ENCODE data around the gene TCEANC2. TPM values are rescaled to one million over a fixed set of nuclear protein-coding genes. Genes with fewer than 3 reads are reported as not detected.
A peak's percentile ranks its signal among the peaks of the same experiment; 100 is the strongest.

TCEANC2 gene
- total RNA-seq, 1 donor from 2014 or later: 2.4 TPM

GRCh38 chr1:54077359-54077758 lies 24.0 kb downstream of the TCEANC2 start:
- no peaks in the 10 kb centered on the region for H3K27me3 ChIP-seq (ENCODE audit: control insufficient read depth, insufficient read depth, low read length)
- FAIRE-seq (no peak), DNase-seq (ENCODE audit: low read depth) (no peak)
- TF ChIP-seq, protein P1, sequence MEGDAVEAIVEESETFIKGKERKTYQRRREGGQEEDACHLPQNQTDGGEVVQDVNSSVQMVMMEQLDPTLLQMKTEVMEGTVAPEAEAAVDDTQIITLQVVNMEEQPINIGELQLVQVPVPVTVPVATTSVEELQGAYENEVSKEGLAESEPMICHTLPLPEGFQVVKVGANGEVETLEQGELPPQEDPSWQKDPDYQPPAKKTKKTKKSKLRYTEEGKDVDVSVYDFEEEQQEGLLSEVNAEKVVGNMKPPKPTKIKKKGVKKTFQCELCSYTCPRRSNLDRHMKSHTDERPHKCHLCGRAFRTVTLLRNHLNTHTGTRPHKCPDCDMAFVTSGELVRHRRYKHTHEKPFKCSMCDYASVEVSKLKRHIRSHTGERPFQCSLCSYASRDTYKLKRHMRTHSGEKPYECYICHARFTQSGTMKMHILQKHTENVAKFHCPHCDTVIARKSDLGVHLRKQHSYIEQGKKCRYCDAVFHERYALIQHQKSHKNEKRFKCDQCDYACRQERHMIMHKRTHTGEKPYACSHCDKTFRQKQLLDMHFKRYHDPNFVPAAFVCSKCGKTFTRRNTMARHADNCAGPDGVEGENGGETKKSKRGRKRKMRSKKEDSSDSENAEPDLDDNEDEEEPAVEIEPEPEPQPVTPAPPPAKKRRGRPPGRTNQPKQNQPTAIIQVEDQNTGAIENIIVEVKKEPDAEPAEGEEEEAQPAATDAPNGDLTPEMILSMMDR (IDR thresholded peaks at IDR 0.05; ENCODE audit: insufficient read depth, low read length, severe bottlenecking): no peak
- H3K4me3 ChIP-seq (ENCODE audit: low read depth, low read length): no peak overlapping the region
- no peaks in the 10 kb centered on the region for H3K36me3 ChIP-seq (ENCODE audit: control insufficient read depth, insufficient read depth, low read length)

DNA sequence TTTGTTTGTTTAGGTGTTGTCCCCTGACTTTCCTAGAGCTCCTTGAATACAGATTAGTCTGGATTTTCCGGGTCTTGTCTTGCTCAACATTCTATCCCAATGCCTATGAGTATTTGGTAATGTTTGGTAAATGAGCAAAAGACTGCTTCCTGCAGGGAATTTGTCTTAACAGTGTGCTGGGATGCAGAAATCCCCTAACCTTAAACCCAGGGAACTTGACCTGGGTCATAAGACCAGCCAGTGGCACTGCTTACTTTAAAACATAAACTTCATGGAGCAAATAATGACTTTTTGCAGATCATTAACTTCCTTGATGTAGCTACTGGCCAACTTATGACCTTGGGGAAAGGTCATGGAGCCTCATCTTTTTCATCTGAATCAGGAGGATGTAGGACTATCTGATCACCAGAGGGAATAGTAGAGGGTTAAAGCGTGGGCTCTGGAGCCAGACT lies 27.2 kb downstream of the TCEANC2 start:
- TF ChIP-seq, protein P1 (IDR thresholded peaks at IDR 0.05; ENCODE audit: insufficient read depth, low read length, severe bottlenecking): no peak
- DNase-seq (ENCODE audit: low read depth) (peak; percentile 3), FAIRE-seq (no peak)
- Histone ChIP-seq H3K27me3 (ENCODE audit: control insufficient read depth, insufficient read depth, low read length) (no peaks in the 10 kb centered on the region), H3K36me3 (ENCODE audit: control insufficient read depth, insufficient read depth, low read length) (no peaks in the 10 kb centered on the region), H3K4me3 (ENCODE audit: low read depth, low read length) (no peak overlapping the region)

DNA sequence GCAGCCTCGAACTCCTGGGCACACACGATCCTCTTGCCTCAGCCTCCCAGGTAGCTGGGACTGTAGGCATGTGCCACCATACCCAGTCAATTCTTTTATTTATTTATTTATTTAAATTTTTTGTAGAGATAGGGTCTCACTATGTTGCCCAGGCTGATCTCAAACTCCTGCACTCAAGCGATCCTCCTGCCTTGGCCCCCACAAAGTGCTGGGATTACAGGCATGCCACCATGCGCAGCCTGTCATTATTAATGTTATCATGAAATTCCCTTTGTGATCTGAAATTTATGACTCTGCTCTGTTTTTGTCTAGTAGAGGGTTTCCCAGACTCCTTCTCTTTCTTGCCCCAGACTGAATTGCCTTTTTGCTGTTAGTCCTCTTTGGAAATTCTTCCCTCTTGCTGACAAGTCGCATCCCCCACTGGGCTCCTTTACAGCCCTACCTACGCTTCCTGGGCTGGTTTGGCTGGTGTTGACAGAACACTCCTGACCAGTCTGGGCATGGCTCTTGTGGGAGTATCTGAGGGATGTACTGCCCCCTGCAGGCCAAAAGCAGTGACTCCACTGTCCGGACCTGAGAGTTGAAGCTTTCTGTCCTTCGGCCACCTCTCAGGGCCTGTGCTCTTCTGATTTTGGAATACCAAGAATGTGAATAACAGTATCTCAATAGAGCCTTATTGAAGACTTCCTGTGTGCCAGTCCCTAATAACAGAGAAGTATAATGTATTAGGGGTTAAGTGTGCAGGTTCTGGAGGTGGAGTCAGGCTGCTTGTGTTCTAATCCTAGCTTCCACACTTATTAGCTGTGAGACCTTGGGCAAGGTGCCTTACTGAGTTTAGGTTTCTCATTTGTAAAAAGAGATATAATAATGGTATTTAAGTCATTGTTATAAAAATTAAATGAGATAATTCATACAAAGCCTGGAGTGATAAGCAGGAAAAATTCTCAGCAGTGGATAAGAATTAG lies 28.2 kb downstream of the TCEANC2 start:
- TF ChIP-seq, protein P1 (IDR thresholded peaks at IDR 0.05; ENCODE audit: insufficient read depth, low read length, severe bottlenecking): peak; percentile 89
- Histone ChIP-seq H3K4me3 (ENCODE audit: low read depth, low read length) (no peak overlapping the region), H3K27me3 (ENCODE audit: control insufficient read depth, insufficient read depth, low read length) (no peaks in the 10 kb centered on the region), H3K36me3 (ENCODE audit: control insufficient read depth, insufficient read depth, low read length) (no peaks in the 10 kb centered on the region)
- FAIRE-seq (peak; percentile 75), DNase-seq (ENCODE audit: low read depth) (peak; percentile 92)

GRCh38 chr1:54084794-54085193 lies 31.4 kb downstream of the TCEANC2 start:
- Histone ChIP-seq H3K4me3 (ENCODE audit: low read depth, low read length) (no peak overlapping the region), H3K36me3 (ENCODE audit: control insufficient read depth, insufficient read depth, low read length) (no peaks in the 10 kb centered on the region), H3K27me3 (ENCODE audit: control insufficient read depth, insufficient read depth, low read length) (no peaks in the 10 kb centered on the region)
- TF ChIP-seq, protein P1 (IDR thresholded peaks at IDR 0.05; ENCODE audit: insufficient read depth, low read length, severe bottlenecking): no peak
- FAIRE-seq: no peak
- no peak for DNase-seq (ENCODE audit: low read depth)

- TF ChIP-seq, protein P1 (IDR thresholded peaks at IDR 0.05; ENCODE audit: insufficient read depth, low read length, severe bottlenecking): no peak
- Histone ChIP-seq H3K4me3 (ENCODE audit: low read depth, low read length) (no peak overlapping the region), H3K36me3 (ENCODE audit: control insufficient read depth, insufficient read depth, low read length) (no peaks in the 10 kb centered on the region), H3K27me3 (ENCODE audit: control insufficient read depth, insufficient read depth, low read length) (no peaks in the 10 kb centered on the region)
- DNase-seq (ENCODE audit: low read depth) (no peak), FAIRE-seq (no peak)
Observed at GRCh38 chr1:54086754-54087153, 33.3 kb downstream of the TCEANC2 start.
